ENCODE measurements around the gene DYSF. TPM values are rescaled to one million over a fixed set of nuclear protein-coding genes. Genes with fewer than 3 reads are reported as not detected.

The DYSF gene
- total RNA-seq, 4 donors from 2014 or later: 10.3 to 14.9 (median 14.4) TPM

- no peak for TF ChIP-seq CTCF (IDR thresholded peaks at IDR 0.05)
- no peak for TF ChIP-seq POLR2A (IDR thresholded peaks at IDR 0.05)
- DNase-seq: no peak
- WGBS, 2 donors: 94 to 100% methylated on average over 3 of the region's 3 CpGs
- no peaks in the 10 kb centered on the region for H3K4me1 ChIP-seq
- no peaks in the 10 kb centered on the region for H3K27me3 ChIP-seq
- intact Hi-C loops (cut with DNase I): no loop called here
- no peak overlapping the region for H3K4me3 ChIP-seq (replicated peaks in 1 of 3)
- no peaks in the 10 kb centered on the region for H3K36me3 ChIP-seq
- H3K9me3 ChIP-seq: no peaks in the 10 kb centered on the region
- H3K27ac ChIP-seq: no peak overlapping the region
These were observed 205.4 kb downstream of the DYSF start for GRCh38 chr2:71658771-71659170.

GRCh38 chr2:71659868-71660518 lies 206.6 kb downstream of the DYSF start:
- Histone ChIP-seq H3K4me3 (replicated peaks in 1 of 3) (no peak overlapping the region), H3K9me3 (no peaks in the 10 kb centered on the region), H3K27ac (no peak overlapping the region), H3K27me3 (no peaks in the 10 kb centered on the region), H3K4me1 (no peaks in the 10 kb centered on the region), H3K36me3 (no peaks in the 10 kb centered on the region)
- no peak for TF ChIP-seq CTCF (IDR thresholded peaks at IDR 0.05)
- TF ChIP-seq POLR2A (IDR thresholded peaks at IDR 0.05): no peak
- no peak for DNase-seq
- intact Hi-C loops (cut with DNase I): no loop called here
- 57 to 76% methylated on average over 3 of the region's 5 CpGs for WGBS, 2 donors

- 96 to 100% methylated on average over 1 to 2 of the region's 3 CpGs for WGBS, 2 donors
These were observed 208.4 kb downstream of the DYSF start for GRCh38 chr2:71661782-71662181.

GRCh38 chr2:71662665-71663394 lies 209.5 kb downstream of the DYSF start:
- Histone ChIP-seq H3K4me3 (replicated peaks in 1 of 3) (no peak overlapping the region), H3K27me3 (no peaks in the 10 kb centered on the region), H3K9me3 (no peaks in the 10 kb centered on the region), H3K4me1 (no peaks in the 10 kb centered on the region), H3K27ac (no peak overlapping the region), H3K36me3 (no peaks in the 10 kb centered on the region)
- no peak for DNase-seq
- TF ChIP-seq POLR2A (IDR thresholded peaks at IDR 0.05) (no peak), CTCF (IDR thresholded peaks at IDR 0.05) (no peak)
- intact Hi-C loops (cut with DNase I): no loop called here
- 88 to 92% methylated on average over 18 of the region's 18 CpGs for WGBS, 2 donors

More at GRCh38 chr2:71661782-71662181, 208.4 kb downstream of the DYSF start:
- Histone ChIP-seq H3K36me3 (no peaks in the 10 kb centered on the region), H3K4me3 (replicated peaks in 1 of 3) (no peak overlapping the region), H3K27ac (no peak overlapping the region), H3K4me1 (no peaks in the 10 kb centered on the region), H3K9me3 (no peaks in the 10 kb centered on the region), H3K27me3 (no peaks in the 10 kb centered on the region)
- no peak for DNase-seq
- intact Hi-C loops (cut with DNase I): no loop called here
- TF ChIP-seq POLR2A (IDR thresholded peaks at IDR 0.05): no peak
- TF ChIP-seq CTCF (IDR thresholded peaks at IDR 0.05): no peak

DNA sequence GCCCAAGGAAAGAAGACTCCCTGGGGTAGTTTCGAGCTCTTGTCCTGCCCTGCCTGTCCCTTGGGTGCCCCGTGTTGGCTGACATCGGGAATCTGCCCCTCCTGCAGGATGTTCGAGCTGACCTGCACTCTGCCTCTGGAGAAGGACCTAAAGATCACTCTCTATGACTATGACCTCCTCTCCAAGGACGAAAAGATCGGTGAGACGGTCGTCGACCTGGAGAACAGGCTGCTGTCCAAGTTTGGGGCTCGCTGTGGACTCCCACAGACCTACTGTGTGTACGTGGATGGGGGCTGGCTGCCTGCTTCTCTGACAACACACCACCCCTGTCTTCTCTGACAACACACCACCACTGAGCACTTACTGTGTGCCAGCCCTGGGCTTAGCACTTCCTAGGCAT lies 210.8 kb downstream of the DYSF start:
- no peak for DNase-seq

More for the DNA sequence above, 210.8 kb downstream of the DYSF start:
- Histone ChIP-seq H3K27ac (no peak overlapping the region), H3K27me3 (no peaks in the 10 kb centered on the region), H3K4me3 (replicated peaks in 1 of 3) (no peak overlapping the region), H3K9me3 (no peaks in the 10 kb centered on the region), H3K36me3 (no peaks in the 10 kb centered on the region), H3K4me1 (no peaks in the 10 kb centered on the region)
- no peak for TF ChIP-seq POLR2A (IDR thresholded peaks at IDR 0.05)
- no peak for TF ChIP-seq CTCF (IDR thresholded peaks at IDR 0.05)
- intact Hi-C loops (cut with DNase I): no loop called here
- WGBS, 2 donors: 80 to 84% methylated on average over 11 of the region's 11 CpGs
